GM23248 (cell line): ENCODE data around the gene HSD3B1.

Source experiments
- EZH2 ChIP-seq: fragments of 200-600 bp; sonication (generic); IDR thresholded peaks from 2 replicates; pipeline ENCODE4 v1.6.1; 2018; ENCODE audit warnings: antibody characterized with exemption, mild to moderate bottlenecking; ENCODE audit not compliant: insufficient read depth, poor library complexity, severe bottlenecking
- EZH2phosphoT487 ChIP-seq: fragments of 200-600 bp; sonication (generic); IDR thresholded peaks from 2 replicates; pipeline ENCODE4 v1.6.1; 2018; ENCODE audit warnings: antibody characterized with exemption, moderate library complexity, mild to moderate bottlenecking, low read depth; ENCODE audit not compliant: insufficient read depth

DNA sequence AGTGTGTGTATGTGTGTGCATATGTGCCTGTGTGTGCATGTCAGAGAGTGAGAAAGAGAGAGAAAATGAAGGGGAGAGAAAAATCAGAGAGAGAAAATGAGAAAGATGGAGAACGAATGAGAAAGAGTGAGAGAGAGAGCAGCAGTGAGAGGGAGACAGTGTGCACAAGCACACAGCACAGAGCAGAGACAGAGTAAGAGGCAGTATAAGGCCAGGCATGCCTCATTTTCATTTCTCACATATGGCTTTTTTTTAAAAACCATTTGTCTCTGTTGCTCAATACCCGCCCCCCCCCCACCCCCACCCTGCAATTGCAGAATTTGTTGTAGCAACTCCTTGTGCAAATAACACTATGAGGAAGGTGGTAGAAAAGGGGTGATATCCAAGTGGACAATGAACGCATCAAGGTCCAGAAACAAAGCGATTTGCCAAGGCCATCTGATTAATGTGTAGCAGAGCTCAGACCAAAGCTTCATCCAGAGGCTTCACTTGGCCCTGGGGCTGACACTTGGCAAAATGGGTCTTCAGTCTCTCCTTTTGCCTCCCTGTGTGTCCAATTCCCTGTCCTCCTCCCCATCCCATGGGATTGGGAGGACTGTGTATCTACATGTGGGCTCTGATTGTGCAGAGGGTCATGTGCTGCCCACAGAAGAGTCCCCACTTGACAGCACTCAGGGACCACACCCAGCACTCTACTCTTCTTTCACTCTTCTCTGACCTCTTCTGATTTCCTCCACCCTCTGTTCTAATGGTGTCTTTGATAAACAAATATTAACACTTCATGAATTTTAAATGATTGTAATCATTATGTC is 38.9 kb upstream of the HSD3B1 start:
- TF ChIP-seq EZH2, result no peak
- no peak for TF ChIP-seq EZH2phosphoT487
